Measurements from ENCODE around the gene ADGRG1.

DNA sequence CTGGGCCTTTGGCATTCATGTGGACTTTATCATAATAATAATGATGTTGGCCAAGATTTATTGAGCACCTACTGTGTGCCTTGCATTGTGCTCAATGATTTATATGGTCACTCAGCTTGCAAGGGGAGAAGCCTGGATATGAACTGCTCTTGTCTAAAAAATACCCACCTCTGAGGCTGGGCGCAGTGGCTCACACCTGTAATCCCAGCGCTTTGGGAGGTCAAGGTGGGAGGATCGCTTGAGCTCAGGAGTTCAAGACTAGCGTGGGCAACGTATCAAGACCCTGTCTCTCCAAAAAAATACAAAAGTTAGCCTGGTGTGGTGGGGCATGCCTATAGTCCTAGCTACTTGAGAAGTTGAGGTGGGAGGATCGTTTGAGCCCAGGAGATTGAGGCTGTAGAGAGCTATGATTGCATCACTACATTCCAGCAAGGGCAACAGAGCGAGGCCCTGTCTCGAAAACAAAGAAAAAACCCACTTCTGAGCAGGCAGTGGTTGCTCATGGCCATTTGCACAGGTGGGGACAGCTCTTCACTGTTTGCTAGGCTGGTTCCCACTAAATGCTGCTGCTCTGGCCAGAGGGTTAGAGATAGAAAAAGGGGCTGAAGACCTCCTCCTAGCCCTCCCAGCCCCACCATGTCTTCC, 4.3 kb upstream of the ADGRG1 start:
- TF ChIP-seq, protein P1, sequence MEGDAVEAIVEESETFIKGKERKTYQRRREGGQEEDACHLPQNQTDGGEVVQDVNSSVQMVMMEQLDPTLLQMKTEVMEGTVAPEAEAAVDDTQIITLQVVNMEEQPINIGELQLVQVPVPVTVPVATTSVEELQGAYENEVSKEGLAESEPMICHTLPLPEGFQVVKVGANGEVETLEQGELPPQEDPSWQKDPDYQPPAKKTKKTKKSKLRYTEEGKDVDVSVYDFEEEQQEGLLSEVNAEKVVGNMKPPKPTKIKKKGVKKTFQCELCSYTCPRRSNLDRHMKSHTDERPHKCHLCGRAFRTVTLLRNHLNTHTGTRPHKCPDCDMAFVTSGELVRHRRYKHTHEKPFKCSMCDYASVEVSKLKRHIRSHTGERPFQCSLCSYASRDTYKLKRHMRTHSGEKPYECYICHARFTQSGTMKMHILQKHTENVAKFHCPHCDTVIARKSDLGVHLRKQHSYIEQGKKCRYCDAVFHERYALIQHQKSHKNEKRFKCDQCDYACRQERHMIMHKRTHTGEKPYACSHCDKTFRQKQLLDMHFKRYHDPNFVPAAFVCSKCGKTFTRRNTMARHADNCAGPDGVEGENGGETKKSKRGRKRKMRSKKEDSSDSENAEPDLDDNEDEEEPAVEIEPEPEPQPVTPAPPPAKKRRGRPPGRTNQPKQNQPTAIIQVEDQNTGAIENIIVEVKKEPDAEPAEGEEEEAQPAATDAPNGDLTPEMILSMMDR (IDR thresholded peaks at IDR 0.05) = no peak
- TF ChIP-seq, protein P2, sequence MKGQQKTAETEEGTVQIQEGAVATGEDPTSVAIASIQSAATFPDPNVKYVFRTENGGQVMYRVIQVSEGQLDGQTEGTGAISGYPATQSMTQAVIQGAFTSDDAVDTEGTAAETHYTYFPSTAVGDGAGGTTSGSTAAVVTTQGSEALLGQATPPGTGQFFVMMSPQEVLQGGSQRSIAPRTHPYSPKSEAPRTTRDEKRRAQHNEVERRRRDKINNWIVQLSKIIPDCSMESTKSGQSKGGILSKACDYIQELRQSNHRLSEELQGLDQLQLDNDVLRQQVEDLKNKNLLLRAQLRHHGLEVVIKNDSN (IDR thresholded peaks at IDR 0.05; ENCODE audit: borderline replicate concordance, low read depth) = no peak
- TF ChIP-seq EP300 (IDR thresholded peaks at IDR 0.05; ENCODE audit: borderline replicate concordance in 1 of 2, low read depth in 1 of 2, low read length in 1 of 2) (no peak), RAD21 (IDR thresholded peaks at IDR 0.05; ENCODE audit: low read length) (no peak), YY1 (IDR thresholded peaks at IDR 0.05; ENCODE audit: low read depth) (no peak), SMC3 (IDR thresholded peaks at IDR 0.05; ENCODE audit: low read depth, low read length) (no peak), SIN3A (IDR thresholded peaks at IDR 0.05; ENCODE audit: borderline replicate concordance, low read depth, low read length) (no peak), CHD2 (IDR thresholded peaks at IDR 0.05; ENCODE audit: low read length, partially characterized antibody) (no peak), TCF12 (IDR thresholded peaks at IDR 0.05) (no peak), JUND (IDR thresholded peaks at IDR 0.05) (no peak)
- TF ChIP-seq, protein P3, sequence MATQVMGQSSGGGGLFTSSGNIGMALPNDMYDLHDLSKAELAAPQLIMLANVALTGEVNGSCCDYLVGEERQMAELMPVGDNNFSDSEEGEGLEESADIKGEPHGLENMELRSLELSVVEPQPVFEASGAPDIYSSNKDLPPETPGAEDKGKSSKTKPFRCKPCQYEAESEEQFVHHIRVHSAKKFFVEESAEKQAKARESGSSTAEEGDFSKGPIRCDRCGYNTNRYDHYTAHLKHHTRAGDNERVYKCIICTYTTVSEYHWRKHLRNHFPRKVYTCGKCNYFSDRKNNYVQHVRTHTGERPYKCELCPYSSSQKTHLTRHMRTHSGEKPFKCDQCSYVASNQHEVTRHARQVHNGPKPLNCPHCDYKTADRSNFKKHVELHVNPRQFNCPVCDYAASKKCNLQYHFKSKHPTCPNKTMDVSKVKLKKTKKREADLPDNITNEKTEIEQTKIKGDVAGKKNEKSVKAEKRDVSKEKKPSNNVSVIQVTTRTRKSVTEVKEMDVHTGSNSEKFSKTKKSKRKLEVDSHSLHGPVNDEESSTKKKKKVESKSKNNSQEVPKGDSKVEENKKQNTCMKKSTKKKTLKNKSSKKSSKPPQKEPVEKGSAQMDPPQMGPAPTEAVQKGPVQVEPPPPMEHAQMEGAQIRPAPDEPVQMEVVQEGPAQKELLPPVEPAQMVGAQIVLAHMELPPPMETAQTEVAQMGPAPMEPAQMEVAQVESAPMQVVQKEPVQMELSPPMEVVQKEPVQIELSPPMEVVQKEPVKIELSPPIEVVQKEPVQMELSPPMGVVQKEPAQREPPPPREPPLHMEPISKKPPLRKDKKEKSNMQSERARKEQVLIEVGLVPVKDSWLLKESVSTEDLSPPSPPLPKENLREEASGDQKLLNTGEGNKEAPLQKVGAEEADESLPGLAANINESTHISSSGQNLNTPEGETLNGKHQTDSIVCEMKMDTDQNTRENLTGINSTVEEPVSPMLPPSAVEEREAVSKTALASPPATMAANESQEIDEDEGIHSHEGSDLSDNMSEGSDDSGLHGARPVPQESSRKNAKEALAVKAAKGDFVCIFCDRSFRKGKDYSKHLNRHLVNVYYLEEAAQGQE (IDR thresholded peaks at IDR 0.05; ENCODE audit: low read depth, low read length) = no peak
- TF ChIP-seq, protein P4, sequence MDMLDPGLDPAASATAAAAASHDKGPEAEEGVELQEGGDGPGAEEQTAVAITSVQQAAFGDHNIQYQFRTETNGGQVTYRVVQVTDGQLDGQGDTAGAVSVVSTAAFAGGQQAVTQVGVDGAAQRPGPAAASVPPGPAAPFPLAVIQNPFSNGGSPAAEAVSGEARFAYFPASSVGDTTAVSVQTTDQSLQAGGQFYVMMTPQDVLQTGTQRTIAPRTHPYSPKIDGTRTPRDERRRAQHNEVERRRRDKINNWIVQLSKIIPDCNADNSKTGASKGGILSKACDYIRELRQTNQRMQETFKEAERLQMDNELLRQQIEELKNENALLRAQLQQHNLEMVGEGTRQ (IDR thresholded peaks at IDR 0.05; ENCODE audit: borderline replicate concordance, low read depth, low read length) = no peak
- TF ChIP-seq, protein P5, sequence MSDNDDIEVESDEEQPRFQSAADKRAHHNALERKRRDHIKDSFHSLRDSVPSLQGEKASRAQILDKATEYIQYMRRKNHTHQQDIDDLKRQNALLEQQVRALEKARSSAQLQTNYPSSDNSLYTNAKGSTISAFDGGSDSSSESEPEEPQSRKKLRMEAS (IDR thresholded peaks at IDR 0.05; ENCODE audit: low read depth) = no peak
- TF ChIP-seq, protein P6, sequence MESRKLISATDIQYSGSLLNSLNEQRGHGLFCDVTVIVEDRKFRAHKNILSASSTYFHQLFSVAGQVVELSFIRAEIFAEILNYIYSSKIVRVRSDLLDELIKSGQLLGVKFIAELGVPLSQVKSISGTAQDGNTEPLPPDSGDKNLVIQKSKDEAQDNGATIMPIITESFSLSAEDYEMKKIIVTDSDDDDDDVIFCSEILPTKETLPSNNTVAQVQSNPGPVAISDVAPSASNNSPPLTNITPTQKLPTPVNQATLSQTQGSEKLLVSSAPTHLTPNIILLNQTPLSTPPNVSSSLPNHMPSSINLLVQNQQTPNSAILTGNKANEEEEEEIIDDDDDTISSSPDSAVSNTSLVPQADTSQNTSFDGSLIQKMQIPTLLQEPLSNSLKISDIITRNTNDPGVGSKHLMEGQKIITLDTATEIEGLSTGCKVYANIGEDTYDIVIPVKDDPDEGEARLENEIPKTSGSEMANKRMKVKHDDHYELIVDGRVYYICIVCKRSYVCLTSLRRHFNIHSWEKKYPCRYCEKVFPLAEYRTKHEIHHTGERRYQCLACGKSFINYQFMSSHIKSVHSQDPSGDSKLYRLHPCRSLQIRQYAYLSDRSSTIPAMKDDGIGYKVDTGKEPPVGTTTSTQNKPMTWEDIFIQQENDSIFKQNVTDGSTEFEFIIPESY (IDR thresholded peaks at IDR 0.05; ENCODE audit: borderline replicate concordance, low read depth) = no peak
